ENCODE results near the gene SPATA9. TPM values are rescaled to one million over a fixed set of nuclear protein-coding genes. Genes with fewer than 3 reads are reported as not detected.

The SPATA9 gene
- total RNA-seq, 1 experiment from 2014 or later: not detected

- intact Hi-C loops (cut with micrococcal nuclease): no loop called here
- no peak overlapping the region for H3K4me2 ChIP-seq (ENCODE audit: low read length)
- DNase-seq (ENCODE audit: low read depth, low spot score): no peak
- no peaks in the 10 kb centered on the region; the same call in 1 of the 2 replicates for H3K9me2 ChIP-seq (ENCODE audit: insufficient read depth)
- H3K36me3 ChIP-seq (ENCODE audit: control insufficient read depth in 1 of 2, insufficient read depth in 2 of 2, low read length in 2 of 2): no peaks in the 10 kb centered on the region
- POLR2A ChIA-PET: no interaction called here
- TF ChIP-seq SIN3A (IDR thresholded peaks at IDR 0.05; ENCODE audit: low read depth) (no peak), CTCF (IDR thresholded peaks at IDR 0.05 in 2 of 3, conservative IDR thresholded peaks at IDR 0.05 in 1 of 3; ENCODE audit: borderline replicate concordance in 1 of 3, insufficient read depth in 1 of 3, low read depth in 2 of 3, low read length in 2 of 3) (no peak), ELF1 (IDR thresholded peaks at IDR 0.05; ENCODE audit: borderline replicate concordance, low read depth) (no peak), ZNF274 (IDR thresholded peaks at IDR 0.05; ENCODE audit: low read depth, low read length) (no peak)
- no peaks in the 10 kb centered on the region for H4K20me1 ChIP-seq (ENCODE audit: insufficient read depth)
- BruUV-seq (replicated peaks): no TSS peak
- H3K9me3 ChIP-seq (ENCODE audit: control insufficient read depth in 1 of 2, insufficient read depth in 1 of 2, low read depth in 1 of 2, low read length in 2 of 2): no peaks in the 10 kb centered on the region
- CTCF ChIA-PET: no interaction called here
- no peaks in the 10 kb centered on the region for H3K79me2 ChIP-seq (ENCODE audit: insufficient read depth, low read length)
- RAD21 ChIA-PET (ENCODE audit: low non-redundant PET in 1 of 2, low total read pairs in 2 of 2, uncharacterized antibody in 2 of 2, unreplicated experiment in 2 of 2): no interaction called here
- H3K4me3 ChIP-seq (replicated peaks in 1 of 2; ENCODE audit: low read depth in 1 of 2, low read length in 2 of 2): no peak overlapping the region
- no peak overlapping the region for H3K27ac ChIP-seq (ENCODE audit: low read depth, low read length)
- peaks cover 0 to 10% of the 10 kb centered on the region in 2 experiments; a peak in 2 of 4 replicates for H3K4me1 ChIP-seq (ENCODE audit: control insufficient read depth in 1 of 2, insufficient read depth in 2 of 2, low read length in 2 of 2)
- H2AFZ ChIP-seq (ENCODE audit: low read depth, low read length, poor library complexity, severe bottlenecking): no peak overlapping the region
- H3K9ac ChIP-seq (ENCODE audit: low read length): no peak overlapping the region
- ATAC-seq: no peak
- no peaks in the 10 kb centered on the region for H3K27me3 ChIP-seq (ENCODE audit: insufficient read depth, low read length)
These were observed 54.6 kb downstream of the SPATA9 start for GRCh38 chr5:95627971-95628810.

GRCh38 chr5:95626701-95627100 is 56.1 kb downstream of the SPATA9 start:
- H3K4me1 ChIP-seq (ENCODE audit: control insufficient read depth in 1 of 2, insufficient read depth in 2 of 2, low read length in 2 of 2): peaks cover 0 to 5% of the 10 kb centered on the region in 2 experiments; a peak in 2 of 4 replicates
- CTCF ChIA-PET: no interaction called here
- DNase-seq (ENCODE audit: low read depth, low spot score) (no peak), ATAC-seq (no peak)
- RAD21 ChIA-PET (ENCODE audit: low non-redundant PET in 1 of 2, low total read pairs in 2 of 2, uncharacterized antibody in 2 of 2, unreplicated experiment in 2 of 2): no interaction called here
- no peaks in the 10 kb centered on the region for H3K79me2 ChIP-seq (ENCODE audit: insufficient read depth, low read length)
- no peaks in the 10 kb centered on the region; the same call in 1 of the 2 replicates for H3K9me2 ChIP-seq (ENCODE audit: insufficient read depth)
- POLR2A ChIA-PET: no interaction called here
- no peak overlapping the region for H3K4me2 ChIP-seq (ENCODE audit: low read length)
- TF ChIP-seq JUND (IDR thresholded peaks at IDR 0.05): no peak
- no peak for TF ChIP-seq FOSL1 (IDR thresholded peaks at IDR 0.05; ENCODE audit: low read depth)
- TF ChIP-seq ZFX (IDR thresholded peaks at IDR 0.05): no peak
- TF ChIP-seq YY1 (IDR thresholded peaks at IDR 0.05; ENCODE audit: extremely low read depth, insufficient replicate concordance, low read depth, low read length): no peak
- TF ChIP-seq ELF1 (IDR thresholded peaks at IDR 0.05; ENCODE audit: borderline replicate concordance, low read depth): no peak
- TF ChIP-seq CEBPB (IDR thresholded peaks at IDR 0.05; ENCODE audit: low read depth): no peak
- no peak for TF ChIP-seq CBX3 (IDR thresholded peaks at IDR 0.05; ENCODE audit: low read depth)
- TF ChIP-seq TCF7L2 (IDR thresholded peaks at IDR 0.05; ENCODE audit: borderline replicate concordance, extremely low read depth, insufficient read depth, insufficient read length): no peak
- TF ChIP-seq SIN3A (IDR thresholded peaks at IDR 0.05; ENCODE audit: low read depth): no peak
- TF ChIP-seq SRF (IDR thresholded peaks at IDR 0.05; ENCODE audit: low read depth): no peak
- TF ChIP-seq EZH2 (IDR thresholded peaks at IDR 0.05): no peak
- no peak for TF ChIP-seq REST (IDR thresholded peaks at IDR 0.05; ENCODE audit: low read depth)
- TF ChIP-seq EZH2phosphoT487 (IDR thresholded peaks at IDR 0.05; ENCODE audit: borderline replicate concordance): no peak
- no peaks in the 10 kb centered on the region for H3K9me3 ChIP-seq (ENCODE audit: control insufficient read depth in 1 of 2, insufficient read depth in 1 of 2, low read depth in 1 of 2, low read length in 2 of 2)
- H3K9ac ChIP-seq (ENCODE audit: low read length): no peak overlapping the region
- no TSS peak for BruUV-seq (replicated peaks)
- H3K4me3 ChIP-seq (replicated peaks in 1 of 2; ENCODE audit: low read depth in 1 of 2, low read length in 2 of 2): no peak overlapping the region
- no peaks in the 10 kb centered on the region for H3K27me3 ChIP-seq (ENCODE audit: insufficient read depth, low read length)
- H2AFZ ChIP-seq (ENCODE audit: low read depth, low read length, poor library complexity, severe bottlenecking): no peak overlapping the region
- intact Hi-C loops (cut with micrococcal nuclease): no loop called here
- no peaks in the 10 kb centered on the region for H4K20me1 ChIP-seq (ENCODE audit: insufficient read depth)
- H3K27ac ChIP-seq (ENCODE audit: low read depth, low read length): no peak overlapping the region
- no peaks in the 10 kb centered on the region for H3K36me3 ChIP-seq (ENCODE audit: control insufficient read depth in 1 of 2, insufficient read depth in 2 of 2, low read length in 2 of 2)

Data from HCT116 (cell line).